ENCODE measurements around the gene PACRG. TPM values are rescaled to one million over a fixed set of nuclear protein-coding genes. Genes with fewer than 3 reads are reported as not detected.

The PACRG gene
- polyA plus RNA-seq, 1 of the 3 experiments (the other 2 are of a cell fraction): 0.56 TPM

DNA sequence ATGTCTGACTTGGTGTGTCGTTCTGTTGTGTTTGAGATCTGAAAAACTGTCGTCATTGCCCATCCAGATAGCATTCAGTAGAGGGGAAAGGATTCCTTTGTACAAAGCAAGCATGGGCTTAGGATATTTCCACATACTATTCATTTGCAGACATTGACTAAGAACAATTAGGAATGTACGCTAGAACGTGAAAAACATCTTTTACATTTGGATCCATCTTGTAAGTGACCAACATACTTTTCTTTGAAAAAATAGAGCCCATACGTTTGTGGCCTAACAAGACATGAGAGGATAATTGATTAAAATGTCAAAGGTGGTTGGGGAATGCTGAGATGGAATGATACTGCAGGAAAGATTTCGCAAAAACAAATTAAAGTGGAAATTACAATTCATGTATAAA is 461.0 kb downstream of the PACRG start (continued):
- TF ChIP-seq, protein P1, sequence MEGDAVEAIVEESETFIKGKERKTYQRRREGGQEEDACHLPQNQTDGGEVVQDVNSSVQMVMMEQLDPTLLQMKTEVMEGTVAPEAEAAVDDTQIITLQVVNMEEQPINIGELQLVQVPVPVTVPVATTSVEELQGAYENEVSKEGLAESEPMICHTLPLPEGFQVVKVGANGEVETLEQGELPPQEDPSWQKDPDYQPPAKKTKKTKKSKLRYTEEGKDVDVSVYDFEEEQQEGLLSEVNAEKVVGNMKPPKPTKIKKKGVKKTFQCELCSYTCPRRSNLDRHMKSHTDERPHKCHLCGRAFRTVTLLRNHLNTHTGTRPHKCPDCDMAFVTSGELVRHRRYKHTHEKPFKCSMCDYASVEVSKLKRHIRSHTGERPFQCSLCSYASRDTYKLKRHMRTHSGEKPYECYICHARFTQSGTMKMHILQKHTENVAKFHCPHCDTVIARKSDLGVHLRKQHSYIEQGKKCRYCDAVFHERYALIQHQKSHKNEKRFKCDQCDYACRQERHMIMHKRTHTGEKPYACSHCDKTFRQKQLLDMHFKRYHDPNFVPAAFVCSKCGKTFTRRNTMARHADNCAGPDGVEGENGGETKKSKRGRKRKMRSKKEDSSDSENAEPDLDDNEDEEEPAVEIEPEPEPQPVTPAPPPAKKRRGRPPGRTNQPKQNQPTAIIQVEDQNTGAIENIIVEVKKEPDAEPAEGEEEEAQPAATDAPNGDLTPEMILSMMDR (IDR thresholded peaks at IDR 0.05): no peak
- TF ChIP-seq, protein P2, sequence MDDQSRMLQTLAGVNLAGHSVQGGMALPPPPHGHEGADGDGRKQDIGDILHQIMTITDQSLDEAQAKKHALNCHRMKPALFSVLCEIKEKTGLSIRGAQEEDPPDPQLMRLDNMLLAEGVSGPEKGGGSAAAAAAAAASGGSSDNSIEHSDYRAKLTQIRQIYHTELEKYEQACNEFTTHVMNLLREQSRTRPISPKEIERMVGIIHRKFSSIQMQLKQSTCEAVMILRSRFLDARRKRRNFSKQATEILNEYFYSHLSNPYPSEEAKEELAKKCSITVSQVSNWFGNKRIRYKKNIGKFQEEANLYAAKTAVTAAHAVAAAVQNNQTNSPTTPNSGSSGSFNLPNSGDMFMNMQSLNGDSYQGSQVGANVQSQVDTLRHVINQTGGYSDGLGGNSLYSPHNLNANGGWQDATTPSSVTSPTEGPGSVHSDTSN (IDR thresholded peaks at IDR 0.05): no peak
- TF ChIP-seq RFX5 (IDR thresholded peaks at IDR 0.05; ENCODE audit: low read length) (no peak), NRF1 (IDR thresholded peaks at IDR 0.05; ENCODE audit: low read depth, low read length) (no peak)

DNA sequence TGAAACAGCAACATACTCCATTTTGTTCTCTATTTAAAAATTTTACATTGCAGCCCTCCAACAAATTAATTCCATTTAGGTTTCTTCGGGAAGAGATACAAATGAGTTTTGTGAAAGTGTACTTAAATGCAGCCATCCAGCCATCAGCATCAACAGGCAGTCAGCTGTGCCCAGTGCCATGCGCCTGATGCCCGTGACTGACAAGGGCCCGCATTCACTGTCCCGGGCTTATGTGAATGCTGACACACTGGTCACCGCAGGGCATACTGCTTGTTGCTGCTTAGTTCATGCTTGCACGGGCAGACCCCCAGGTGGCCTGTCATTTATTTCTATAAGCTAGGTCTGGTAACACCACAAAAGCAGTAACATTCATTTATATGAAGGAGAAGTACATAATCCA is 461.8 kb downstream of the PACRG start:
- Histone ChIP-seq H3K9me3 (no peaks in the 10 kb centered on the region), H3K4me3 (ENCODE audit: low read depth in 2 of 2, low read length in 1 of 2) (no peak overlapping the region), H3K9me2 (no peaks in the 10 kb centered on the region), H3K27me3 (ENCODE audit: insufficient read depth) (no peaks in the 10 kb centered on the region), H3K79me2 (ENCODE audit: insufficient read depth) (no peaks in the 10 kb centered on the region), H3K36me3 (replicated peaks in 1 of 2; ENCODE audit: control insufficient read depth in 1 of 2, insufficient read depth in 2 of 2, low read length in 1 of 2) (no peaks in the 10 kb centered on the region), H3K9ac (no peak overlapping the region), H2AFZ (ENCODE audit: low read depth) (no peak overlapping the region), H4K20me1 (ENCODE audit: insufficient read depth) (no peaks in the 10 kb centered on the region), H3K4me1 (ENCODE audit: control insufficient read depth in 1 of 2, insufficient read depth in 2 of 2, low read depth in 1 of 2, low read length in 1 of 2) (no peaks in the 10 kb centered on the region), H3F3A (replicated peaks; ENCODE audit: insufficient read depth) (no peaks in the 10 kb centered on the region), H3K4me2 (no peak overlapping the region), H3K27ac (ENCODE audit: low read depth in 2 of 2, low read length in 1 of 2) (no peak overlapping the region)
- 82% methylated on average over 6 of the region's 7 CpGs for whole genome bisulfite sequencing (ENCODE audit: low lambda C conversion rate)
- no peak for TF ChIP-seq CHD2 (IDR thresholded peaks at IDR 0.05; ENCODE audit: low read length, partially characterized antibody)
- TF ChIP-seq FOXM1 (IDR thresholded peaks at IDR 0.05; ENCODE audit: low read depth): no peak
- TF ChIP-seq EZH2phosphoT487 (IDR thresholded peaks at IDR 0.05; ENCODE audit: borderline replicate concordance, low read depth): no peak
- TF ChIP-seq GATA2 (CRISPR knock-in tag; IDR thresholded peaks at IDR 0.05): no peak
- TF ChIP-seq, protein P3, sequence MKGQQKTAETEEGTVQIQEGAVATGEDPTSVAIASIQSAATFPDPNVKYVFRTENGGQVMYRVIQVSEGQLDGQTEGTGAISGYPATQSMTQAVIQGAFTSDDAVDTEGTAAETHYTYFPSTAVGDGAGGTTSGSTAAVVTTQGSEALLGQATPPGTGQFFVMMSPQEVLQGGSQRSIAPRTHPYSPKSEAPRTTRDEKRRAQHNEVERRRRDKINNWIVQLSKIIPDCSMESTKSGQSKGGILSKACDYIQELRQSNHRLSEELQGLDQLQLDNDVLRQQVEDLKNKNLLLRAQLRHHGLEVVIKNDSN (IDR thresholded peaks at IDR 0.05; ENCODE audit: borderline replicate concordance, low read depth): no peak
- TF ChIP-seq RAD21 (IDR thresholded peaks at IDR 0.05; ENCODE audit: low read length): no peak
- no peak for TF ChIP-seq RFX5 (IDR thresholded peaks at IDR 0.05; ENCODE audit: low read length)
- TF ChIP-seq SIN3A (IDR thresholded peaks at IDR 0.05; ENCODE audit: borderline replicate concordance, low read depth, low read length): no peak
- TF ChIP-seq, protein P2 (IDR thresholded peaks at IDR 0.05): no peak
- TF ChIP-seq, protein P4, sequence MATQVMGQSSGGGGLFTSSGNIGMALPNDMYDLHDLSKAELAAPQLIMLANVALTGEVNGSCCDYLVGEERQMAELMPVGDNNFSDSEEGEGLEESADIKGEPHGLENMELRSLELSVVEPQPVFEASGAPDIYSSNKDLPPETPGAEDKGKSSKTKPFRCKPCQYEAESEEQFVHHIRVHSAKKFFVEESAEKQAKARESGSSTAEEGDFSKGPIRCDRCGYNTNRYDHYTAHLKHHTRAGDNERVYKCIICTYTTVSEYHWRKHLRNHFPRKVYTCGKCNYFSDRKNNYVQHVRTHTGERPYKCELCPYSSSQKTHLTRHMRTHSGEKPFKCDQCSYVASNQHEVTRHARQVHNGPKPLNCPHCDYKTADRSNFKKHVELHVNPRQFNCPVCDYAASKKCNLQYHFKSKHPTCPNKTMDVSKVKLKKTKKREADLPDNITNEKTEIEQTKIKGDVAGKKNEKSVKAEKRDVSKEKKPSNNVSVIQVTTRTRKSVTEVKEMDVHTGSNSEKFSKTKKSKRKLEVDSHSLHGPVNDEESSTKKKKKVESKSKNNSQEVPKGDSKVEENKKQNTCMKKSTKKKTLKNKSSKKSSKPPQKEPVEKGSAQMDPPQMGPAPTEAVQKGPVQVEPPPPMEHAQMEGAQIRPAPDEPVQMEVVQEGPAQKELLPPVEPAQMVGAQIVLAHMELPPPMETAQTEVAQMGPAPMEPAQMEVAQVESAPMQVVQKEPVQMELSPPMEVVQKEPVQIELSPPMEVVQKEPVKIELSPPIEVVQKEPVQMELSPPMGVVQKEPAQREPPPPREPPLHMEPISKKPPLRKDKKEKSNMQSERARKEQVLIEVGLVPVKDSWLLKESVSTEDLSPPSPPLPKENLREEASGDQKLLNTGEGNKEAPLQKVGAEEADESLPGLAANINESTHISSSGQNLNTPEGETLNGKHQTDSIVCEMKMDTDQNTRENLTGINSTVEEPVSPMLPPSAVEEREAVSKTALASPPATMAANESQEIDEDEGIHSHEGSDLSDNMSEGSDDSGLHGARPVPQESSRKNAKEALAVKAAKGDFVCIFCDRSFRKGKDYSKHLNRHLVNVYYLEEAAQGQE (IDR thresholded peaks at IDR 0.05; ENCODE audit: low read depth, low read length): no peak
- TF ChIP-seq, protein P5, sequence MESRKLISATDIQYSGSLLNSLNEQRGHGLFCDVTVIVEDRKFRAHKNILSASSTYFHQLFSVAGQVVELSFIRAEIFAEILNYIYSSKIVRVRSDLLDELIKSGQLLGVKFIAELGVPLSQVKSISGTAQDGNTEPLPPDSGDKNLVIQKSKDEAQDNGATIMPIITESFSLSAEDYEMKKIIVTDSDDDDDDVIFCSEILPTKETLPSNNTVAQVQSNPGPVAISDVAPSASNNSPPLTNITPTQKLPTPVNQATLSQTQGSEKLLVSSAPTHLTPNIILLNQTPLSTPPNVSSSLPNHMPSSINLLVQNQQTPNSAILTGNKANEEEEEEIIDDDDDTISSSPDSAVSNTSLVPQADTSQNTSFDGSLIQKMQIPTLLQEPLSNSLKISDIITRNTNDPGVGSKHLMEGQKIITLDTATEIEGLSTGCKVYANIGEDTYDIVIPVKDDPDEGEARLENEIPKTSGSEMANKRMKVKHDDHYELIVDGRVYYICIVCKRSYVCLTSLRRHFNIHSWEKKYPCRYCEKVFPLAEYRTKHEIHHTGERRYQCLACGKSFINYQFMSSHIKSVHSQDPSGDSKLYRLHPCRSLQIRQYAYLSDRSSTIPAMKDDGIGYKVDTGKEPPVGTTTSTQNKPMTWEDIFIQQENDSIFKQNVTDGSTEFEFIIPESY (IDR thresholded peaks at IDR 0.05; ENCODE audit: borderline replicate concordance, low read depth): no peak
- TF ChIP-seq, protein P1 (IDR thresholded peaks at IDR 0.05): no peak
- TF ChIP-seq FOXJ3 (CRISPR knock-in tag; IDR thresholded peaks at IDR 0.05): no peak
- no peak for TF ChIP-seq NFIC (IDR thresholded peaks at IDR 0.05; ENCODE audit: borderline replicate concordance)
- no peak for TF ChIP-seq TEAD4 (IDR thresholded peaks at IDR 0.05; ENCODE audit: borderline replicate concordance, insufficient read depth)
- no peak for TF ChIP-seq JUND (IDR thresholded peaks at IDR 0.05)
- ChIA-PET CTCF (no interaction called here), POLR2A (no interaction called here)
- DNase-seq: no peak
